Measurements from ENCODE around the gene HSCB.
"Not testable (repeated sequence)": the region's sequence is repeated elsewhere in the genome, so short reads cannot be mapped to it uniquely, and the experiment has no call there.

The HSCB gene

GRCh38 chr22:28741200-28741784 is 547 bp upstream of the HSCB start:
- DNase-seq: peak; percentile 41

- no peak for DNase-seq
Measured at GRCh38 chr22:28742562-28742962, 723 bp downstream of the HSCB start.

- no peak for DNase-seq
Measured at GRCh38 chr22:28743852-28744251, 2.0 kb downstream of the HSCB start.

GRCh38 chr22:28750471-28750881 is 8.6 kb downstream of the HSCB start:
- no peak for DNase-seq

- not testable (repeated sequence) for DNase-seq
Measured at GRCh38 chr22:28754512-28754911, 12.7 kb downstream of the HSCB start.

- DNase-seq: no peak
Measured at GRCh38 chr22:28759861-28760560, 18.2 kb downstream of the HSCB start.

- no peak for DNase-seq
Measured at GRCh38 chr22:28761449-28761755, 19.6 kb downstream of the HSCB start.

GRCh38 chr22:28762000-28762399 is 20.2 kb downstream of the HSCB start:
- DNase-seq: not testable (repeated sequence)

GRCh38 chr22:28766628-28767027 is 24.8 kb downstream of the HSCB start:
- DNase-seq: no peak

GRCh38 chr22:28768701-28769393 is 27.0 kb downstream of the HSCB start:
- DNase-seq: no peak

- DNase-seq: no peak
Measured at GRCh38 chr22:28769394-28770085, 27.7 kb downstream of the HSCB start.

GRCh38 chr22:28771195-28771791 is 29.5 kb downstream of the HSCB start:
- no peak for DNase-seq

- peak; percentile 83 for DNase-seq
Measured at GRCh38 chr22:28772633-28773460, 31.0 kb downstream of the HSCB start, which contains the start of gene CCDC117. Gene CCDC117, plus strand, starts transcription at chr22:28772695. Its CDS starts 155 bp downstream, at chr22:28772850.

GRCh38 chr22:28773461-28773867 is 31.6 kb downstream of the HSCB start:
- no peak for DNase-seq

- DNase-seq: no peak
Measured at GRCh38 chr22:28774378-28774777, 32.5 kb downstream of the HSCB start.

GRCh38 chr22:28779833-28780232 is 38.0 kb downstream of the HSCB start:
- no peak for DNase-seq

- no peak for DNase-seq
Measured at GRCh38 chr22:28780296-28780695, 38.5 kb downstream of the HSCB start.

- DNase-seq: no peak
Measured at GRCh38 chr22:28783786-28784671, 42.2 kb downstream of the HSCB start.

GRCh38 chr22:28788601-28789000 is 46.8 kb downstream of the HSCB start:
- DNase-seq: no peak

GRCh38 chr22:28791124-28791523 is 49.3 kb downstream of the HSCB start:
- no peak for DNase-seq

GRCh38 chr22:28791841-28792490 is 50.1 kb downstream of the HSCB start:
- DNase-seq: no peak
